Loucy (cell line): ENCODE data around the gene ALPP.

ENCODE experiments used
- CTCF ChIP-seq: fragments of 200-600 bp; sonication (generic); conservative IDR thresholded peaks from 2 replicates; pipeline ENCODE4 v1.5.1; 2014; ENCODE audit warnings: mild to moderate bottlenecking, antibody characterized with exemption, low read length
- EZH2phosphoT487 ChIP-seq: fragments of 200-600 bp; IDR thresholded peaks from 2 replicates; pipeline ENCODE4 v1.6.1; 2018; ENCODE audit warnings: antibody characterized with exemption, mild to moderate bottlenecking, moderate library complexity, borderline replicate concordance

GRCh38 chr2:232367016-232367415 lies 11.5 kb upstream of the ALPP start:
- no peak for TF ChIP-seq CTCF
- TF ChIP-seq EZH2phosphoT487 = no peak
